GM18868 (cell line): ENCODE results near the gene CEL.

Experiments used
- ATAC-seq: cut with Tn5 transposase; IDR thresholded peaks from one replicate; pipeline ENCODE4 v1.9.1; 2021; ENCODE audit warnings: mild to moderate bottlenecking, moderate library complexity; ENCODE audit not compliant: unreplicated experiment

CEL gene

DNA sequence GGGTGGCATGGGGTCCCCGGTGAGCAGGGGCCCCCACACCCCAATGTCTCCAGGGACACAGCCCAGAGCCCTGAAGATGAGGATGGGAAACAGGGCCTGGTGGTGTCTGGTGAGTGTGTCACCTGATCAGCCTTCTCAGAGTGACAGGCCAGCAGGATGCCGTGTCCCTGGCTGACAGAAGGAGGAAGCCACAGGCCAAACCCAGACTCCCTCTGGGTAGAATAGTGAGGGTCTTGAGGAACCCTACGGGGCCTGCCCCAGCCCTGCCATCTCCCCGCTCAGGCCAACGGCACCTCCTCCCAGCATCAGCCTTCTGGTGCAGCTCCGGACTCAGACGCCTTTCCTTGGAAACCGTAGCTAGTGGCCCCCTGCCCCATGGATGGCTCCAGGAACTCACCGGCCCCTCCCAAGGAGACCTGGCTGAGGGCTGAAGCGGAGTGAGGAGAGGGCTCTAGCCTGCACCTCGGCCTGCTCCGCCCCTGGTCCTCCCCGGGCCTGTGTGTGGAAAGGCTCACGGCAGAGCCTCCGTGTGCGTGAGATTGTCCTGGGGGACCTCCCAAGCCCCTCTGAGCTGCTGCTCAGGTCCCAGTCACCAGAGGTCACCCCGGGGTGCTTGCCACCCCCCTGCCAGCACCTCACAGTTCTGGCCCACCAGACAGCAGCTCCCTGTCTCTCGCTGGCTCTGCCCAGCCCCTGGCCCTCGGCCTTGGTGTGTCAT lies 53.3 kb downstream of the CEL start:
- peak; percentile 12 for ATAC-seq

DNA sequence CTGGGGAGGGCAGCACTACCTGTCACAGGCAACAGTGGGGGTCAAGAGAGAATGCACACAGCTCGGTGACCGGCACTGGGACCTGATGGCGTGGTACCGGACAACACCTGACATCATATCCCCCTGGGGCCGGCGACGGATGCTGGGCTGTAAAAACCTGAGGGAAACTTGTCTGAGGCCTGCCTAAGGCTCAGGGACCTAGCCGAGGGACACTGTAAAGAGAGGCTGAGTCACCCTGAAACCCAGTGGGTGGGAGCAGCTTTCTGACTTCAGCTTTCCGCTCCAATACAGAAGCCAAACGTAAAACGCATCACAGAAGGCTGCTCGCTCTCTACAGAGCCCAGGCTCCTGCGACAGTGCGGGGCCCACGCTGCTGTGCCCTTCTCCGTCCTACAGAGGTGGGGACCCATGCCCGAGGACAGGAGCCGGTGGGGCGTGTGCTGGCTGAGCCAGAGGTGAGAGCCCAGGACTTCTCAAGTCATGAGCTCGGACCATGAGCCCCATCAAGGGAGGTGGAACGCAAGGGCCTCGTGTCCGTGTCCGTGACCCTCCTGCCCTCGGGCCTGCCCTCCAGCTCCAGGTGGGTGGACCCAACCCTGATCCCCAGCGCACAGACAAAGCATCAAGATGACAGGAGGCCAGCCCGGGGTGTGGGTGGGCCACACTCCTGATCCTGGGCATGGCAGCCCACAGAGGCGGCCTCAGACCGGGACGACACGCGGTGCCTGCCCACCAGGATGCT lies 54.0 kb downstream of the CEL start:
- ATAC-seq: peak; percentile 75

DNA sequence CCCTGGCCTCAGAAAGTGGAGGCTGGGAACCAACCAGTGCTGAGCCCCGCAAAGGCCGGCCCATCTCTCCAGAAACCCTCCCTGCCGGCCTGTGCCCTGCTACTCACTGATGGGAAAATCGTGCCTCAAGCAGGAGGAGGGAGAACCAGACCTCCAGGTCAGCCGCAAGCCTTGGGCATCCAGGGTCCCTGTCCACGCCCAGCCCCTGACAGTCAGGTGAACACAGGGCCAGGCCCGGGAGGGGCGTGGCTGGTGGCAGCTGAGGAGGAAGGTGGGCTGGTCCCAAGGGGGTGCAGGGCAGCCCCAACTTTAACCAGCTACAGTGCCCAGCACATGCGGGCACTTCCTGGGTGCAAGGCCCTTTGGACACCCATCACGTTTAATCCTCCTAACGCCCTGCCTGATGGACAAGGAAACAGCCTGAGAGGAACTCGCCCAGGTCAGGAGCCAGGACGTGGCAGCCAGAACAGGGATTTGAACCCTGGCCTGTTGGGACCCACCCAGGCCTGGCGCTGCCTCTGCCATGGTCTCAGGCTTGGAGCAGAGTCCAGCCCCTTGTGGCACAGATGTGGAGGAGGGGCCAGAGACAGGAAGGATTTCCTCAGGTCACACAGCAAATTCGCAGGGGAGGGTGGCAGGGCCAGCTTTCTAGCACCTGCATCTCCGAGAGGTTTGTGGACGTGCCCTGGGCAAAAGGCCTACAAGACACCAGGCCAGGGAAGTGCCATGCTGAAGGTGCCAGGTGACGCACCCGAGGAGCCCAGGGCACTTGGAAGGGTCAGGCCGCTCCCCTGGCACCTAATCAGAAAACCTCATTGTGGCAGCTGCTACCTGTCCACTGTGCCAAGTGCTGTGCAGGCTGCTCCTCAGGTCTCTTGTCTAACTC lies 54.8 kb downstream of the CEL start:
- ATAC-seq: no peak

DNA sequence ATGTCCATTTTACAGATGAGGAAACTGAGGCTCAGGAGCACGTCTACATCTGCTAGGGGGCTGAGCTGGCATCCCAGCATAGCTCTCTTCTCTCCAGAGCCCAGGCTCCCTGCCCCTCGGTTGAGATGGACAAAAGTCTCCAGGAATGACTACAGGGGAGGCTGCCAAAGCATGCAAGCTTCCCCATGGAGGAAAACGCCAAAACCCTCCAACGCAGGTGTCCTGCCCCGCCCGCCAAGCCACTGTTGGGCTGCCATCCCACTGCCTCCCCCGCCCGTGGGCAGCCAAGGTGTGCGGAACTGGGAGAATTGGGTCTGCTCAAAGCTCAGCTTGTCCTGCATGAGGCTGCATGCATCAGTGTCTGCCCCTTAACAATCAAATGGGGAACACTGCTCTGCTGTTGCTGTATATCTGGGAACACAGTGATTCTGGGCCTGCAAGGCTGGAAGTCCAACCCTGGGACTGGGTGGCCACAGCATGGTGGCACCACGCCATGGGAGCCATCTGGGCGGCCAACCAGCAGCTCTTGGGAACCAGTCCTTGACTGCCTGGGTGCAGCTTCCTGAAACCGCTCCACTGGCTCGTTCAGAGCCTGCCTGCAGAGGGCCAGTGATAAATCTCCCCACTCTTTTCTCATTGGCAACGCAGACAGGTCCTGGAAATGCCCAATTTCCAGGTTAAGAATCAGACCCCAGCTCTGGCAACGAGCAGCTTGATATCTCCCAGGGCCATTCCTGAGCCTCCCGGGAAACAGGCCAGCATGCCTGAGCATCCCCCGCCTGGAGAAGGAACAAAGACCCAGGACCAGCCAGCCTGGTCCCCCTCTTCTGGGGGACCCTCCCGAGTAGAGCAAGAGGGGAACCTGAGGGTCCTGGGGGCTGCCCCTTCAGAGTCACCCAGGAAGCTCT lies 55.7 kb downstream of the CEL start:
- no peak for ATAC-seq

DNA sequence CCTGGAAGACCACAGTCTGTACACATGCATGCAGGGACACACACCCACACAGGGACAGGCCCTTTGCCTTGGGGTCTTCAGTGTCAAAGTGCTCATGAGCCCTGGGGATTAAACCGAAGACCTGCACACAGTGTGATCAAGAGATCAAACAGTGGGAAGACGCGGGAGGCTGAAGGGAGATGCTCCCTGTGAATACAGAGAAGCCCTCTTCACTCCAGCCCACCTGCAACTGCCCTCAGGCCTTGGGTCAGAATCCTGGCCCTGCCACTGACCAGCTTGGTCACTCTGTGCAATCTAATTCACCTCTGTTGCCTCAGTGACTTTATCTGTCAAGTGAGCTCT lies 56.4 kb downstream of the CEL start:
- ATAC-seq: no peak

DNA sequence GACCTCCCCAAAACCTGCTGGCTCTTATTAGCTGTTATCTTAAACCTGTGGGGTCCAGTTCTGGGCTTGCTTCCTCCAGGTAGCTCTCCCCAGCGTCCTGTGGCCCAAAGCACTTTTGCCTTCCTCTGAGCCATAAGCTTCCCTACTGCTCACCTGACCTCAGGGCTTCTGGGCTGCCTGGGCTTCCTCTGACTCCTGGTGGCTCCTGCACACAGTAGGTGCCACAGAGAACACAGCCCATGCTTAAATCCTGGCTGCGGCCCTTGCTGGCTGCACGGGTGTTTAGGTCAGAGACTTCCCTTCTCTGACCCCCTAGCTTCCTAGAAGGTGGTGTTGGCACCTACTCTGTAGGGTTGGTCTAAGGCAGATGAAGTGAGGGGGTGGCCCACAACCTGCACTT lies 56.8 kb downstream of the CEL start:
- ATAC-seq: no peak

DNA sequence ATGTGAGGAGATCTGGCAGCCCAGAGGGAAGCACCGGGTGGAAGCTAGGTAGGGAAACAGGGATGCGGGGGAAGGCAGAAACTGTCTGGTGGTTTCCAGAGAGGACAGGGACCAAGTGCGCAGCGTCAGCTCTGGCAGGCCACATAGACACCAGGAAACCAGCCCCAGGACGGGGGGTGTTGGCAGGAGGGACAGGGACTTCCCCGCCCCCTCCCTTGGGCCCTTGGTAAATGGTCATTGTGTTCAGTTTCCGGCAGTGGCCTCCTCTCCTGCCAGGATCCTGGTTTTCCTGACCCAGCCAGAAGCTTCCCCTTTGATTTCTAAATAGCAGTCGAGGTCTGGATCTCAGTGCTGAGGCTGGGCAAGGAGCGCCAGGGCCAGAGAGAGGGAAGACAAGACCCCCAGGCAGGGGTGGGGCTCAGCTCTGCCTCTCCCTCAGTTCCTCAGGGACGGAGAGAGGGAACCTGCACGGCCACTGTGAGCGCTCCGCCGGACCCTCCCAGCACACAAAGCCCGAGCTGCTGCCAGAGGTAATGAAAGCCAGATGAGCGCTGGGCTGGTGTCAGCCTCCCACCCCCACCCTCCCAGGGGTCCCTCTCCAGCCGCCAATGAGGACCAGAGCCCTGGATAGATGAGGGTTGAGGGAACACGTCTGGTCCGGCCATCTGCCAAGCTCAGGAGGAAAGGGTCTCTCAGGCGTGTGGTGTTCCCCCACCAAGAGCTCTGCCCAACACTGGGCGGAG lies 57.5 kb downstream of the CEL start:
- ATAC-seq: no peak

DNA sequence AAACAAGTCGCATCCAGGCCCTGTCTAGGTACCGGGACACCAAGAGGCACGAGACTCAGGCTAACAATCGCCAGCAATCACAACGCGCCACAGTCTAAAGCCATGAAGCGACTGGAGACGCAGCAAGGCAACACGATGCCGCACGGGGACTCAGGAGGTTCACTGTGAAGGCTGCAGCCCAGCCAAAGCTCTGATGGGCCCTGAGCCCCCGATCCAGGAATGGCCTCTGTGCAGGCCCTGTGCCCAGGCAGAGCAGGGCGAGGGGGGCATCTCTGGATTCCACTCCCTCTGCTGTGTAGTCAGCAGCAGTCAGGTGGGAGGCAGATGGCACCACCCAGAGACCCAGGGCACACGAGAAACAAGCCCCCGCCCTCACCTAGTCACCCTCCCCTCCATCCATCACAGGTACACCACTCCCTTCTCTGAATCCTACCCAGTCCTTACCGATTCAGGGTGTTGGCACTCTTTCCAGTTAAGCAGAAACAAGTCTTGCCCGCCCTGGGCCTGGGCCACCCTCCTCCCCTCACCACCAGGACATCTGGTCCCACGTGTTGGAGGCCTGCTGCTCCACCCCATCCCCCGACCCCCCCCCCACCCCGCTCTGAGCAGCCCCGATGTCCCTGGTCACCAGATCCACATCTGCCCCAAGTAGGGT lies 58.2 kb downstream of the CEL start:
- ATAC-seq: no peak

DNA sequence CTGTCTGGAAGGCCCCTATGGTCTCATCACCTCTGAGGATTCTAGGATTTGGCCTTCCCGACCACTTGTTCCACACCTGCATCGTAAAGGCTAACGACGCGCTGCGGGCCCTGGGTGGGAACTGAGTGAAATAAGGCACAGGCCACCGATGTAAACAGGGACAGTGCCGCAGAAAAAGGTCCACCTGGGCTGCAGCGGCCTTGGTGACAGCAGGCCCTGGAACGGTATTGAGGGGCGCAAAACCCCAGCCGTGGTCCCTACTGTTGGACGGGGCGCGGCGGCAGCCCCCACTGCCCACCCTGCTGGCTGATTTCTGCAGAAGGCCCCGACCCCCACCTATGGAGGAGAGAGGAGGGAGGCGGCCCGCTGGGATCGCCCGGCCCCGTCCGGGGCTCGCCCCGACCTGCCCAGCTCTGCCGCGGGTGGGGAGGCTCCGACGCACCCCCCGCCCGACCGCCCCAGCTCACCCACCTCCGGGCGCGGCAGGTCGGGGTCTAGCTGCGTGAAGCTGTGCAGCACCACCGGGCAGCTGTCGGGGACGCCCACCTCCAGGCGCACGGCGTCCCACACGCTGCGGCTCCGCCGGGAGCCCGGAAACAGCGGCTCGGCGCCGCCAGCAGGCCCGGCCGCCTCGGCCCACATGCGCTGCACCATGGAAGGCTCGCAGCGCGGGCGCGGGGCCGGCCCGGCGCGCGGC lies 58.9 kb downstream of the CEL start:
- ATAC-seq: no peak
